Stimulated activated CD8-positive, alpha-beta memory T cell treated with anti-CD3 and anti-CD28 coated beads, Interleukin-7, amount 100 ng/mL, for 24 hours (primary cell): ENCODE results near the gene ANKDD1A.

Experiments
- DNase-seq: peaks from one replicate; pipeline ENCODE4 v3.0.0-alpha.2; 2020; ENCODE audit warnings: low read depth

Gene ANKDD1A

DNA sequence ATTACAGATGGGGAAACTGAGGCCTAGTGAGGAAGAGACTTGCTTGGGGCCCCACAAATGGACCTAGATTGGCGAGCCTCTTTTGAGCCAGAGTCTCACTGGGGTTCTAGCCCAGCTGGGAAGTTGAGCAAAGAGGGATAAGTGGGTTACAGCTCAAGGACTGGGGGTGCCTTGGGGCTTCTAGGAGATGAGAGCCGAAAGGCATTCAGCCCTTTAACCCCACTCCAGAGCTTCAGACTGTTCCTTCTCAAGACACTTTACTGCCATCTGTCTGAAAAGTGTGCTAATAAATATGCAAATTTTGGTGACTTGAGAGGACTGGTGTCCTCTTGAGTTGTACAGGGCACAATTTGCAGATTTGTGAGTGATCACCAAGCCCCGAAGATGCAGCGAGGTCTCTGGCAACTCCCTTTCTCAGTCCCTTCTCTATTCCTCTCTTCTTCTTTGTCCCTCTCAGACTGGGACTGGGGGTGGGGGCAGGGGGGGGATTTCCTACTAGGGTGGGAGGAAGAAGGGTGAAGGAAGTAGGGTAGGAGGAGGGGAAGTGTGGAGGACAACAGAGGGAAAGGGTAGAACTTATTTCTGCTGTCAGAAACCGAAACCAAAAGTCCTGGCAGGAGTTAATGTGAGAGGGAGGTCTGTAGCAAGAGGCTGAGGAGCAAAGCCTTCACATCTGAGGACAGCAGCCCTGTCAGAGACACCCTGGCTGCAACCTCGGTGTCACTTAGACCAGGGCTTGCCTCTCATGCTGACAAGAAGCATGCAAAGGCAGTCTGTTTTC is 16.2 kb upstream of the ANKDD1A start:
- no peak for DNase-seq

- DNase-seq: no peak
Observed at GRCh38 chr15:64896371-64897069, 15.2 kb upstream of the ANKDD1A start.

GRCh38 chr15:64897345-64897985 is 14.2 kb upstream of the ANKDD1A start:
- no peak for DNase-seq

GRCh38 chr15:64898406-64898805 is 13.3 kb upstream of the ANKDD1A start:
- DNase-seq: no peak

DNA sequence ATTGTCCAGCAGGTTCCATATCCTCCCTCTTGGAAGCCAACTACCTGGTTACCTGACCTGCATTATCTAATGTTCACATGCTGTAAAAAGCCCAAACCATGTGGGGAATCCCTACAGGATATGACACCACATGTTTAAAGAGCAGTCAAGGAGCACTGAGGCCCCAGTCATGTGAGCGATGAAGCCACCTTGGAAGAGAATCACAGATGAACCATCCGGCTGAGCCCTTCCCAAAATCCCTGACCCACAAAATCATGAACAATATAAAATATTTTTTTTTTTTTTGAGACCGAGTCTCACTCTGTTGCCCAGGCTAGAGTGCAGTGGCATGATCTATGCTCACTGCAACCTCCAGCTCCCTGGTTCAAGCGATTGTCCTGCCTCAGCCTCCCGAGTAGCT is 10.6 kb upstream of the ANKDD1A start:
- no peak for DNase-seq

DNA sequence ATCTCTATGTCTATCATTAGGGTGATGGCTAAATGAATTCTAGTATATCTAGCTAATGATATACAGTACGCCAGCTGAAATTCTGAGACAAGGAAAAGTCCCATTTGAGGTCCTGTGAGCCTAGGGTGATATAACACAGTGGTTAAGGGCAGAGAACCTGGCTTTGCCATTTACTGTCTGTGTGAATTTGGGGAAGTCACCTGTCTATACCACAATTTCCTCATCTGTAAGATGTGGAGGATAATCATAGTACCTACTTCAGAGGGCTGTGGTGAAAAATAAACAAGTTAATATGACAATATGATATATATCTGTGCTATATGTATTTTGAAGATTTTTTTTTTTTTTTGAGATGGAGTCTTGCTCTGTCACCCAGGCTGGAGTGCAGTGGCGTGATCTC is 9.8 kb upstream of the ANKDD1A start:
- DNase-seq: no peak

GRCh38 chr15:64902863-64903262 is 8.8 kb upstream of the ANKDD1A start:
- no peak for DNase-seq

GRCh38 chr15:64903326-64903950 is 8.3 kb upstream of the ANKDD1A start:
- DNase-seq: no peak

GRCh38 chr15:64904189-64904588 is 7.5 kb upstream of the ANKDD1A start:
- DNase-seq: no peak

DNA sequence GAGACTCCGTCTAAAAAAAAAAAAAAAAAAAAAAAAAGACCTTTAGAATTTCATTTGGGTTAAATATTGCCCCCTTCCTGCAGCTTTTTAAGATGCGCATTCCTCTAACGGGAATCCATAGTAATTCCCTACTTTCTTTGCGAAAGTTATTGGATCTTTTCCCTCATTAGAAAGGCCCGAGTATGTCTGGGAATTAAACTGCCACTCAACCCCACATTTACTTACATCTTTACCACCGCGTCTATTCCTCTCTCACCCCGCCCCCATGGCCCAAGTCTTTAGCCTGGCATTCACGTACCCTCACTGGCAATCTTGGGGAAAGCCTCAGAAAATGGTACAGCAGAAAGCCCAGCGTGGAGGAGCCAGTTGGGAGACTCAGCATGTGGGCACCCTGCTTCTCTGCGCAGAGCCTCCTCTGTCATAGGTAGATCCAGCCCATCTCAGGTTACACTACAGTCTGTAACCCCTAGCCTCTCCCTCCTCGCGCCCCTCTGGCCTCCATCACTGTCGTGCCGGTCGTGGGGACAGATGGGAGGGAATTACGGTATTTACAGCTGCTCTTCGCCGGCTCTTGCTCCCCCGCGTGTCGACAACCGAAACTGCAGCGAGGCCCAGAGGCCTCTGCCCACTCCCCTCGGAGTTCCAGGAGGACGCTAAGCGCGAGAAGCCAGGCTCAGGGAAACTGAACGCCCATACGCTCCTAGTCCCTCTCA is 6.4 kb upstream of the ANKDD1A start:
- DNase-seq: peak; percentile 63

DNA sequence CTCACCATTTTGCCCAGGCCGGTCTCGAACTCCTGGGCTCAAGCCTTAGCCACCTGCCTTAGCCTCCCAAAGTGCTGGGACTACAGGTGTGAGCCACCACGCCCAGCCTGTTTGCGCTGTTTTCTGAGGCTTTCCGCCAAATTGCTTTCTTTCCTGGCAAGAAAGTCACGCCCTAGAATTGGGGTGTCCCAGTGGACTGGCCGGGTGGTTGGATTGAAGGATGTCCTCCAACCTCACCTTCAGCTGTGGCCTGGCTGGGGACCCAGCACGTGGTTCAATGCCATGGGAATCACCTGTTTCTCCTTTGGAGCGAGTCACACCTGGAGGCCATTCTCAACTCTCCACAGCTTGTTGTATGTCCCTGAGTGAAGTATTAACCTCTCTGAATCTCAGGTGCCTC is 5.8 kb upstream of the ANKDD1A start:
- DNase-seq: no peak

GRCh38 chr15:64906402-64906801 is 5.3 kb upstream of the ANKDD1A start:
- no peak for DNase-seq

- DNase-seq: no peak
Observed at GRCh38 chr15:64907991-64908390, 3.7 kb upstream of the ANKDD1A start.

DNA sequence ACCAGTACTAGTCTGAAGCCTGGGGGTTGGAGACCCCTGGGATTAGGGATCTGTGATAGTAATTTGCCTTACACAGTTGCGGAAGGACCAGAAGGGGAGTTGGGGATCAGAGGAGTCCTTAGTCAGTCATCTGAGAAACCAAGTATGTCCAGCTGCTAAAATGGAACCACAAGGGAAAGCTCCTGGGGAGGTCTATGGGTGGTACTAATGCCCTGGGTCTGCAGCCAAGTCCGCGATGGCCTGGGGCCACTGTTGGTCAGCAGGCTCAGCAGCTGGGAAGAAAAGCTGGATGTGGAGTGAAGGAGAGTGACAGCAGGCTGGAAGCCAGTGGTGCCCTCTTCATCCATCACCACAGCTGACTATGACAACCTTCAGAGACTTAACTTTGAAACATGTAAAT is 2.2 kb upstream of the ANKDD1A start:
- DNase-seq: no peak

DNA sequence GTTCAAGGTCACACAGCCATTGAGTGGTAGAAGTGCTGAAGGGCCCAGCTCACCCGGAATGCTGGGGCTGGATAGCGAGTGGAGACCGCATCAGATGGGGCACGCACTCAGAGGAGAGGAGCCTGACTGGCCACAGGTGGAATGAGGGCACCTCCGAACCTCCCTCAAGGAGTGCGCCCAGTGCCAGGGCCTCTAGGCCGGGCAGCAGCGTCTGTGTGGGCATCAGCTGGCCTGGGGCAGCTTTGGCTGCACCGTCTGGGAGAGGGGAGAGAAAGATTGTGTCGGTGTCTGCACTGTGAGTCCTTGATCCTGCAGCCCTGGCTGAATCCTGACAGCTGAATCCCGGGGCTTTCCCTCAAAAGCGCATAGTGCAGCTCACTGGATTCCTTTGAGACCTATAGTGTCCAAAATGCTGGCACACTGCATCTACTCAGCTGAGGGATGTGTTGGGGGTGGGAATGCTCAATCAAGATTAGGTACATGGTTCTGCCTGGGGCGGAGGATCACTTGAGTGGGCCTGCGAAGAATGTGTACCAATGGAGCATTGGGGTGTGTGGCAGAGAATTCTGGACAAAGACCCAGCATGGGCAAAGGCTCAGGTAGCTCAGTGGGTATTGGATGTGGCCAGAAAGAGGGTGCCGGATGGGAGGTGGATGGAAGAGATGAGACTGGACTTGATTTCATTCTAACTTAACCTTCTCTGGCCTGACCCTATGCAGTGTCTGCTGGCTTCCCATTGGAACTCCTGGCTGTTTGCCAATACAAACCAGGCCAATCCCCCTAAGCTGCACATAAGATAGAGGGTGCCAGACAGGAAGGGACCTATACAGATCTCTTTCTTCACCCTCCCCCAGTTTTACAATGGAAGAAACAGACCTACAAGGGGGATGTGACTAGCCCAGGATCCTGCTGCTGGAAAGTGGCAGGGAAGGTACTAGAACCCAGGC is 950 bp downstream of the ANKDD1A start:
- DNase-seq: no peak

- no peak for DNase-seq
Observed at GRCh38 chr15:64915518-64916227, 4.0 kb downstream of the ANKDD1A start.

DNA sequence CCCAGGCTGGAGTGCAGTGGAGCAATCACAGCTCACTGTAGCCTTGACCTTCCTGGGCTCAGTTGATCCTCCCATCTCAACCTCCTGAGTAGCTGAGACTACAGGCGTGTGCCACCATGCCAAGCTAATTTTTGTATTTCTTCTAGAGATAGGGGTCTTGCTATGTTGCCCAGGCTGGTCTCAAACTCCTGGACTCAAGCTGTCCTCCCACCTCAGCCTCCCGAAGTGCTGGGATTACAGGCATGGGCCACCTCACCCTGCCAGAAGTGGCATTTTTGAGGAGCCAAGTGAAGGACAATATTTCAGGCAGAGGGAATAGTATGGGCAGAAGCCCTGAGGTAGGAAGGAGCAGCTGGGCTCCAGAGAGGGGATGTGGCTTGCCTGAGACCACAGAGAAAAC is 4.7 kb downstream of the ANKDD1A start:
- DNase-seq: no peak

GRCh38 chr15:64917211-64917610 is 5.5 kb downstream of the ANKDD1A start:
- no peak for DNase-seq

DNA sequence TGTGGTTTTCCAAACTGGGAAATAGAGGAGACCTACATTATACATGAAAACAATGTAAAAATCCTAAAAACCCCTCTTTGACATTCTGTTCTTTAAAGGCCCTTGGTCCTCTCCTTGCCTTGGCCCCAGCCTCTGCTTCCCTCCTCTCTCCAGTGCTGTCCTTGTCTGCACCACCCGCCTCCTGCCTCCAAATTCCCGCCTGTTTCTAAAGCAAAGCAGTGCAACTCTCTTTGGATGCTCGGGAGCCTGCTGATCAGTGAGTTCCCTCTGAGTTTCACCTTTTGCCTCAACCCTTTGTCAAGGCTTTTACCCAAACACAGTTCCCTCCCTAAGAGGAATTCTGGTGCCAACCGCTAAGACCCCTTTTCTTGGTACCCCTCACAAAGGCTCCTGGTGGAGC is 8.0 kb downstream of the ANKDD1A start:
- DNase-seq: no peak

GRCh38 chr15:64921711-64922110 is 10.0 kb downstream of the ANKDD1A start:
- no peak for DNase-seq
